ENCODE measurements around the gene BLNK.

BLNK gene

DNA sequence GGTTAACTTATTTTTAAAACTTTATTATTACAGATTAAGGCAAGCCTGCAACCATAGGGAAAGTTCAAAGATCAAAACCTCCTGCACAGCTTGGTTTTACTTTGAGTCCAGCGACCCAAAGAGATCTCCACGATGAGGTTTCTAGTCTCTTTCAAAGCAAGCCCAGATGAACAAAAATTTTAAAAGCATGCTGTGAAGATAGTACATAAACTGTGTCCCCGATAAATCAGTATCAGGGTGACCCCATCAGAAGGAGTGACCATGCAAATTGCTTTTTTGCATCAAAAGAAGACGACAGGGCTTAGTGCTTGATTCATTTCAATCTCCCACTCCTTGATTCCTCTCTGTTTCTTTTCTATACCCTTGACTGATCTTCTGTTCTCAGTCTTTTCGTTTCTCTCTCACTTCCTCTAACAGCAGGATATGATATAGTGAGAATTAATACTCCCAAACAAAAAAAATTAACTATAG is 16.8 kb upstream of the BLNK start:
- no peak for DNase-seq (ENCODE audit: low read depth)

DNA sequence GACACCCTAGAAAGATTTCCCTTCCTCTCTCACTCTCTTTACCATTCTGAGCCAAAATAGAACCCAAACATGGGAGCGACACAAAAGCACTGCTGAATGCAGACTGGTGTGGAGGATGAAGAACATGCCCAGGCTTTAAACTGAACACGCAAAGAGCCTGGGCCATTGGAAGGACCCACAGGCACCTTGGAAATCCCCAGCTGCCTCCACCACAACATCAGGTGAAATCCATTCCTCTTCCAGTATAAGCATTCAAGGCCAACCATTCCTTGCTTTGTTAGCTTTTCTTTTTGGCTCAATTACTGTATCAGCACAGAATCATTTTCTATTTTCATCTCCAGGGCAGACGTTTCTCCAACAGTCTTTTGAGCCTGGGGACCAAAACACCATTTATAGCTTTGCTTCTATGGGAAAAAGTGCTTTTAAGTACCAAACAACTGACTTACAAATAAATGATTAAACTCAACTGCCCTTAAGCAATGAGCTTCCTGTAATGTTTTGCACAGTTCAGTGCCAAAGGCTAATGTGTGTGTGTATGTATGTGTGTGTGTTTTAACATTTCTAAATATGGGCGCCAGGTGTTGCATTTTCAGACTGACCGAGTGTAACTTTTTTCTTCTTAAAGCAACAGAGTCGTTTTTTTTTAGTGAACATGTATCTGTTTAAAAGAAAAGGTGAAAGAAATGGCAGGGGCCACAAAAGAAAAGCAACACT is 16.2 kb upstream of the BLNK start:
- no peak for DNase-seq (ENCODE audit: low read depth)

DNA sequence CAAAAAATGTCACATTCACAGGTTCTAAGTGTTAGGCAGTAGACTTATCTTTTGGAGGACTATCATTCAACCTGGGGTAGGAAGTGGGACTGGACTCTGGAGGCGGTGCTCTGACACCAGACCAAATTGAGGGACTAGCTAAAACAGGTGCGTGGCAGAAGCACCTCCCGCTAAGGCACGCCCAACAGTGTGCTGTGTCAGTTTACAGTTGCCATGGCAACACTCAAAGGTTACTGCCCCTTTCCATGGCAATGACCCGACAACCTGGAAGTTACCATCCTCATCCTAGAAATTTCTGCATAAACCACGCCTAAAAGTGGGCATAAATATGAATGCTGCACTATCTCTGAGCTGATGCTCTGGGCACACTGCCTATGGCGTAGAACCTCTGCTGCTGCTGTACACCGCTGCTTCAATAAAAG is 14.0 kb upstream of the BLNK start:
- DNase-seq (ENCODE audit: low read depth) = no peak

DNA sequence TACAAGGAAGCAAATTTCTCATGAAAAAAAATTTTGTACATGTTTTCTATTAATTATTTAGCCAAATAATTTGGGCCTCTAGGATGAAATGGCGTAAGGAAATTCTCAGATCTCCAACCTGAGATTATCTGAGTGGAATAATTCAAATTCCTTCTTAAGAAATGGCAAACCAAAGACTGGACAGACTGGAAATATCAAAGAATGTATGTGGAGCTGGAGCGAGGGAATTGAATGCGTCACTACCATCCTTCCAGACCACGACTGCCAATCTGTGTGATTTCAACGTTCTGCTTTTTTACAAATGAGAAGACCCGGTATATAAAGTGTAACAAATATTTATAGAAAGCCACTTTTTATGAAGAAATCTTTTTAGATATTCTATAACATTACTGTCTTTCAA is 12.4 kb upstream of the BLNK start:
- no peak for DNase-seq (ENCODE audit: low read depth)

DNA sequence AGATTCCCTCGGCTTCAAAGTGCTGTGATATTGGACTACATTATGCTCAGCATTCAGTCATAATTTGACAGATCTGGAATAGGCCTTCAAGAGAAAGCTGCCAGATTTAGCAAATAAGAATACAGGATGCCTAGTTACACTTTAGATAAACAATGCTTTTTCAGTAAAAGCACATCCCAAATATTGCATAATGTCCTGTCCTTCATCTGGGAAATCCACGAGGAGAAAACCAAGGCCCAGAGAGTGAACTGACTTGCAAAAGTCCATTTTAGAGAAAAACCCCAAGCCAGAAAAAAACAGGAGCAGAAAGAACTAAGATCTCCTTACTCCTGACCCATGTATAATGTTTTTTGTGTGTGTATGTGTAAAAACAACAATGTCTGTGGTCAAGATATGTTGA is 12.0 kb upstream of the BLNK start:
- DNase-seq (ENCODE audit: low read depth) = no peak

DNA sequence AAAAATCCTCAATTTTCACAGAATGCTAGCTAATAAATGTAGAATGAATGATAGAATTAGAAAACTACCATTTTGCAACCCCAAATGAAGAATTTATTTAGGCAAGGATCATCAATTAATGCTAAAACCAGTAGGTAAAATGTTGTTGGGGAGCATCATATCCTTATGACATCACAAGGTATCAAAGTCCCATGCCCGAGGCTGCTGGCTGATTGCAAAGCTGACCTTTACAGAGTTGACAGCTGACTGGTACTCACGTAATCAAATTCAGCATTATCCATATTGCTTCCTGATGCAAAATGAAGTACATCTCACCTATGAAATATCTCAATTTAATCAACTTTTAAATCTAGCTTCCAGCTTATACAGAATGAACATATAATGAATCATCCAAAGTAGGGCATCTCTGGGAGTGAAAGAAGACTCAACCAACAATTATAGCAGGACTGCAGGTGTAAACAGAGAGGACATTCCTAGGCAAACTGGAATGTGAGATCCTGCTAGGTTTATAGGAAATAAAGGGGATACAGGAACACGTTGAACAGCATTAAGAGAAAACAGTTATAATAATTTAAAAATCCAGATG is 10.2 kb upstream of the BLNK start:
- no peak for DNase-seq (ENCODE audit: low read depth)

DNA sequence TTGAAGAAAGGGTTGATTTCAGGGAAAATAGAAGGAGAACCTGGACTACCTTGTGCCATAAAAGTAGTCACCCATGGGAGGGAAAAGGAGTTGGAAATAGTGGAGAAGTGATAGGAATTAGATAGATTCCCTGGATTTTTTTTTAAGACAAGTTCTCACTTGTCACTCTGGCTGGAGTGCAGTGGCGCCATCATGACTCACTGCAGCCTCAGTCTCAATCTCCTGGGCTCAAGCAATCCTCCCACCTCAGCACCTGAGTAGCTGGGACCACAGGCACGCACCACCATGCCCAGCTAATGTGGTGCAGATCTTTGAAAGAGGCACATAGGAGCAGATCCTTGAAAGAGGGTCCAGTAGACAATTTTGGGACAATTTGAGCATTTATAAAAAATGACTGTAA is 9.5 kb upstream of the BLNK start:
- no peak for DNase-seq (ENCODE audit: low read depth)

DNA sequence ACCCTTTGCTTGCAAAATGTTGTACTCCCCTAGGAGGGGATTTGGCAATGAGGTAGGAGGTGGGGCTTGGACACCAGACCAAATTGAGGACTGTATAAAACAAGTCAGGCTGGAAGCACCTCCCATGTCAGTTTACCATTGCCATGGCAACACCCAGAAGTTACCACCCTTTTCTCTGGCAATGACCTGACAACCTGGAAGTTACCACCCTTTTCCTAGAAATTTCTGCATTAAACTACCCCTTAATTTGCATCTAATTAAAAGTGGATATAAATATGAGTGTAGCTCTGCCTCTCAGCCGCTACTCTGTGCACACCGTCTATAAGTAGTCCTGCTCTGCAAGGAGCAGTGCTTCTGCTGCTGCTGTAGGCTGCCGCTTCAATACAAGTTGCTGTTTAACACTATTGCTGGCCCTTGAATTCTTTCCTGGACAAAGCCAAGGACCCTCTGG is 7.8 kb upstream of the BLNK start:
- no peak for DNase-seq (ENCODE audit: low read depth)

DNA sequence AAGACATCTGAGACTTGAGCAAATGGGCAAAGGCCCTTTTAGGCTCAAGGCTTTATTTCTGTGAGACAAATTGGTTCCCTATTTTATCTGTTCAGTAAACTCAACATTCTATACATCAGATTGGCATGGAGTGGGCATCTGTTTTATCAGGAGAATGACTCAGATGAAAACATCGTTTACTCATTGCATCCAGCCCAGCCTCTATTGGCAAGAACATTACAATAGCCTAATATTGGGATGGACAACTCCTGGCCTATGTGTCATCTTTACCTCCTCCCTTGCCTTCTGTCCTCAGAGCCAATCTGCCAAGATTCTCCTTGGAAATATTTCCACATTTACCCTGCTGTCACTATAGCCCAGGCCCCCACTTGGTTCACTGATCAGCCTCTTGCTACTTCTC is 5.5 kb upstream of the BLNK start:
- no peak for DNase-seq (ENCODE audit: low read depth)

DNA sequence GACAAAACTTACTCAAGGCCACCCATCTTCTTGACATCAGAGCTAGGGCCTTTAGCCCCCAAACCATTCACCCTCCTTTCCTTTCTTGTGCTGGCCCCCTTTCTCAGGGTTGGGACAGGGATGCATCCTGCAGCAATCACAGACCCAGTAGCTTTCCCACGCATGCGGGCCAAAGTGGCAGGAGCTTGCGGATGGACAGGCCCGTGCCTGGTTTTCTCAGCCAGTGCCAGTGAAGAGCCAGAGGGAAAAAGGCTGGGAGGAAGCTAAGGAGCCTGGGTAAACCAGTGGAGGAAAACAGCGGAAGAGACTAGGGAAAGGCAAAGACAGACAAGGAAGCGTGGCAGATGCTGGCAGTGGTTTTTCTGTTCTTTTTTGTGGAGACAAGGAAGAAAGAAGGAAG is 5.1 kb upstream of the BLNK start:
- no peak for DNase-seq (ENCODE audit: low read depth)

DNA sequence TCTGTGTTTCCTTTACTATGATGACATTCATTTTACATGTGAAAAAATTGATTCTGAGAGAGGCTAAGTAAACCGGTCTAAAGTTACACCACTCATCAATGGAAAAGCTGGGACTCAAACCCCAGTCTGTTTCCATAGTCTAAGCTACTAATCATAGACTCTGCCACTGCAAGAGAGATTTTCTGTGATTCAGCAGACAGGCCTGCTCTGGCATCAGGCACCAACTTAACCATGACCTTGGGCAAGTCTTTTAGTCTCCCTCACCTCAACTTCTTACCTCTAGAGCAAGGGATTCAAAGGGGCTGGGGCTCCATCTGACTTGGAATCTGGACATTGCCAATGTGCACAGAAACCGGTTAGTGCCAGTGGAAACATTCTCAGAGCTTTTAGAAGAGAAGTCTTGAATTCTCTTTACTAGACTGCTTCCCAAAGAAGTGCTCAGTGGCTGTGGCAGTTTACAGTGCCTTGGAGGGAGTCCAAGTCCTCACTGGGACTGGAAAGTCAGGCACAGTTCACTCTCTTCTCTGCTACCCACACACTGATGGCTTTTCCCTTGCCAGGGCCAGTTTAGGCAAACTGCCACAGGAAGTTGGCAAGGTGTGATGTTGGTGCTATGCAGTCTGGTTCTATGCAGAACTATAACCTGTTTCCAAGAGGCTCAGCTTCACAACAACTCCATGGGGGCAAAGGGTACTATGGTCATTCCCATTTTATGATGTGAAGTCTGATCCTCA is 4.5 kb upstream of the BLNK start:
- DNase-seq (ENCODE audit: low read depth) = no peak

DNA sequence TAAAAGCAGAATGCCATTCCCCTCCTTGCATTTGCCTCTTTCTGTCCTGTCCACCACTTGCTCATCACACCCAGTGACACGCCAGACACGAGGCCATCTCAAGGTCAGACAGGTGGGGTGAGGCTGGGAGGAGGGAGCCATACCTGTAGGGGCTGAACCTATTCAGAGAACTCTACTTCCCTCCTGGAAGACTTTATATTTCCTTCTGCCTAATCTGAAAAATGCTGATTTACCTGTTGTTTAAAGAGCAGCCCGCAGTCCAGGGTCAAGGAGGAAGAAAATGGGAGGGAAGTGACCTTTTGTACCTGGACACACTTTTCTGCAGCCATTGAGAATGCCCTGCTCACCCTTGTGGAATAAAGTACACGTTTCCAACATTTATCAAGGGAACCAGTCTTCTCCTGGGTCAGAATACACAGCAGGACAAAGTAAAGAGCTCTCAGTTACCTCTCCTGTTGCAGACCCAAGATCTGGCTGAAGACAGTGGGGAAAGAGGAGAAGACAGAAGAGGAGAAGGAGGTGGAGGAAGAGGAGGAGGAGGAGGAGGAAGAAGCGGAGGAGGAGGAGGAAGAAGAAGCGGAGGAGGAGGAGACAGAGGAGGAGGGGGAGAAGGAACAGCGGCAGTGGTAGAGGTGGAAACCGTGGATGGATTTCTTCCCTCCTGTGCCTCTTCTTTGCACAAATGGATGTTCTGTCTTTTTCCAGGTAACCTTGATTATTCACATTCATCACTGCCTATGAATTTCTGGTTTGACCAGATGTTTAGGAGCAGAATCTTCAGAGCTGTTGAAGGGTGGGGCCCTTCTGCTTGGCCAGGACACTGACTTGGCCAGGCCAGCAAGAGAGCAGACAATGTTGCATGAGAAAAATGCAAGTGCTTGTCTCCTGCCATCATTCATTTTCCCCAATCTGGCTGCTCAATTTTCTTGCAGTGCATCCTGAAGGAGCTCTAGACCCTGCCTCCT is 1.2 kb upstream of the BLNK start:
- DNase-seq (ENCODE audit: low read depth) = no peak

DNA sequence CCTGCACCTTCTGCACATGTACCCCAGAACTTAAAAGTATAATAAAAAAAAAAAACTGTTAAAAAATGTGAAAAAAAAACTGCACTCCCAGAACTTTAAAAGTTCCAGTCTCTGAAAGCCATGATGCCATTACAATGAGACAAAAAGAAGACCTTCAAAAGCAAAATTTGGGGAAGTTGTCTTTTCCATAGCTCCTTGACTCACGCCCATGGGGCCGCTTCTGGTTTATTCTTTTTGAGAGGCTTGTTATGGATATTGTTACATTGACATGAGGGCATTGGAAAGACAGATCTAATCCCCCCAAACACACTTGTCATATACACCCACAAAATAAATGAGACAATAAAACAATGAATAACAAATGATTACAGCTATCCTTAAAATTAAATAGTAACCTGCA is 798 bp downstream of the BLNK start:
- DNase-seq (ENCODE audit: low read depth) = no peak

DNA sequence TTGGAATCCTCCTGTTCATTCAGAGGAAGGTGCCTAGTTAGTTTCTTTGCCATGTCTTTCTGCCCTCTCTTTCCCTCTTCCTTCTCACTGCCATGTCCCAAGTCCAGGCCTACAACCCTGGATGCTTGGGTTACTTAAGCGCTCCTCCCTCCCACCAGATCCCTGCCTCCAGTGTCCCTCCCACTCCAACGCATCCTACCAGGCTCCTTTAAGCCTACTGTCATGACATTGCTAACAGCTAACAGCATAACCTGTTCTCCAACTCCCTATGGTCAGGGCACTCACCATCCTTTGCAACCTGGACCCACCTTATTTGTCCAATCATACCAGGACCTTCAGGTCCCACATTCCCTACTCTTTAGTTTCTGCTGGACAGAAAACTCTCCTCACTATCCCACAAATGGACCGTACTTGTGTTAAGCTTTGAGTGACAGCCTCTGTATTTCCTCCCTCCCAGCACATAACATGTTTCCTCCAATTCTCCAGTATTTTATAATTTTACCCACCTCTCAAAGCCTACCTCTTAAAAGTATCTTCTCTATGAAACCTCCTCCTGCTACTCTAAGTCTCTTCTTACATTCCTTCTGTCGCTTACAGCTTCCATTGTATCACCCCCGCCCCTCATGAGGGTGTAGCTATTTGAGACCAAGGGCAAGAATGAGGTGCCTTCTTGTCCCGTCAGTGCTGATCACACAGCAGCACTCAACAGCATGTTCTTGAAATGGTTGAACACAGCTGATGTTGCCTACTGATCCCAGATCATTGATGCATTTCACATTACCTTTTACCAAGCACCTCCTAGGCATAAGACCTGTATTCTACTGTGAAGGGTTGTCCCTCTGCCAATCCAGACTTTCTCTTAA is 1.7 kb downstream of the BLNK start:
- no peak for DNase-seq (ENCODE audit: low read depth)

DNA sequence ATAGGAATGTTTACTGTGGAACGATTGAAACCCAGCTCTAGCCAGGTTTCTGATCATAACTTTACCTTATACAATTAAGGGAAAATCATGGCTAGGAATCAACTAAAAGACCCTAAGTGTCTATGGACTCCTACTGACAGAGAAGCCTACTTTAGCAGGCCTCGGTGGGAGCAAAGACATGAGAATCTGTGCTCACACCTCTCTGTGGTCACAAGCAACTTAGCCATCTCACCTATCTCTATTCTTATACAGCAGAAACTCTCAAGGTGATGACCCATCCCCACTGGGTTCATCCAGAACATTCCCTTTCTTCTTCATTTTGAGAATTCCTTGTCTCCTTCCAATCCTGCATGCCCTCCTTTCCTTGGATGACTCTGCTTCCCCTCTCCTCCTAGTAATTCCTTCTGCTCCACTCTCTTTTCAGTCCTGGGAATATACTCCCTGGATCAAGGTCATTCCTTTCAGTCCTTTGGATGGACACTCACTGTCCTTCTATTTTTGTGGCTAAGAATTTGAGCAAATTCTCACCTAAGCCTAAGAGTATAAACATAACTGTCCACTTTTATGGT is 2.9 kb downstream of the BLNK start:
- DNase-seq (ENCODE audit: low read depth) = no peak

DNA sequence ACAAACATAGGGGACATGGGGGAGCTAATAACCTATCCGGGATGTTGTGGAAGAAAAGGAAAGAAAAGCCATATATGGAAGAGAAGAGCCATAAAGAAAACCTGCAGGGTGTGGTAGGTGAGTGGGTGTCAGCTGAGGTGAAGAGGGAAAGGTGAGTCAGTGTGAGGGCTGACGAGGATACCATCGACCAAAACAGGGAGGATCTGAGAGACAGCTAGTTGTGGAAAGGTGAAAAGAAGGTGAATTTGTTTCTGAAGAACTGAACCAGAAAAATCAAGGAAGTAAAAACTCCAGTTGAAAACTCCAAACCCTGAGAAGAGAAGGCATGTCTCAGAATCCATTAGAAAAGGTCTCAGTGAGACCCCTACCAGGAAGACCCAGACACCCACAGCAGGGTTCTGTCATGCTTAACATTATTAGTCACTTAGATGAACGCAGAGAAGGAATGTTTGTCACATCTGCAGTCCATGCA is 4.1 kb downstream of the BLNK start:
- no peak for DNase-seq (ENCODE audit: low read depth)

DNA sequence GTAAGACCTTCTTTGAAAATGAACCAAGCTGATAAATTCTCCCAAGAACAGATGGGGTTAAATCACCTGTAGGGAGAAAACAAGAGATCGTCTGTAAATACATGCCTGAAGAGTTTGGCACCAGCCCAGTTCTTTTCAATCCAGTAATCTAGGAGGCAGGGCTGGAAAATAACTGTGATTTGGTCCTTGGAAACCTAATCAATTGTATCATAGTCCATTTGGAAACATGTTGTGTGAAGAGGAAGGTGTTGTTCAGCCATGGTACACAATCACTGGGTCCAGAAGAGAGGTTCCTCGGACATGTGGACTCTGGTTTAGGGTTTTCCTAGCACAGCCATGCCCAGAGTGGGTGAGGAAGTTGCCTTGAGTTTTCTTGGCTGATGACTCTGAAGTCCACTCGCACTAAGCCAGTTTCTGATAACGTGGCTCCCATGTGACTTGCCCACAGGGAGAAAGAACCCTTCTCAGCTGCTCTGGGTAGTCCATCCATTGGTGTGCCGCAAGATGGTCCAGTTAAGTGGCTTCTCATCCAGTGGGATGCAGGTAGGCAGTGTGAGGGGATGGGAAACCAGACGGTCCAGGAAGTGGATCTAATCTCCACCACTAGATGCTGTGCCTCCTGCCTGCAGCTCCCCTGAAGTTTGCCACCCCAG is 5.1 kb downstream of the BLNK start:
- no peak for DNase-seq (ENCODE audit: low read depth)

DNA sequence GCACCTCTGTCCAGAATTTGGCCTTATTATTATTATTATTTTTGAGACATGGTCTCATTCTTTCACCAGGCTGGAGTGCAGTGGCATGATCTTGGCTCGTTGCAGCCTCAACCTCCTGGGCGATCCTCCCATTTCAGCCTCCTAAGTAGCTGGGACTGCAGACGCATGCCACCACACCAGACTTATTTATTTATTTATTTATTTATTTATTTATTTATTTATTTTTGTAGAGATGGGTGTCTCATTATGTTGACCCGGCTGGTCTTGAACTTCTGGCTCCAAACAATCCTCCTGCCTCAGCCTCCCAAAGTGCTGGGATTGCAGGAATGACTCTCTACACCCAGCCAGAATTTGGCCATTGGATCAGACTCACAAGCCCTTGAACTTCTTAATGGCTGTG is 6.4 kb downstream of the BLNK start:
- no peak for DNase-seq (ENCODE audit: low read depth)

DNA sequence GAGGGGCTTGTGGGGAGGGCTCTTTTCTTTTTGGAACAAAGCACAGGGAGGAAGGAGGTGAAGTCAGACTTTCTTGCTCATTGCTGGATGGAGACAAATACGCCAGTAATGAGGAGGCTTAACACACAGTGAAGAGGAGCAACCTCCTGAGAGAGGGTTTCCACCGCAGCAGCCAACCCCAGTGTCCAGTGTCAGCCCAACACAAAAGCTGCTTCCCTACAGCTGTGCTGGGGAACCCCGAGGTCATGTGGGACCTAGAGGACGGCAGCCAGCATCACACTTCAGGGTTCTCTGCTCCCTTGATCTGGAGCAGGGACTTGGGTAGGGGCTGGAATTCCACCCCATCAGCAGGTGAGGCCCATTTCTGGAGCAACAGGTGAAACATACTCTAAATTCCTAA is 7.7 kb downstream of the BLNK start:
- DNase-seq (ENCODE audit: low read depth) = no peak

DNA sequence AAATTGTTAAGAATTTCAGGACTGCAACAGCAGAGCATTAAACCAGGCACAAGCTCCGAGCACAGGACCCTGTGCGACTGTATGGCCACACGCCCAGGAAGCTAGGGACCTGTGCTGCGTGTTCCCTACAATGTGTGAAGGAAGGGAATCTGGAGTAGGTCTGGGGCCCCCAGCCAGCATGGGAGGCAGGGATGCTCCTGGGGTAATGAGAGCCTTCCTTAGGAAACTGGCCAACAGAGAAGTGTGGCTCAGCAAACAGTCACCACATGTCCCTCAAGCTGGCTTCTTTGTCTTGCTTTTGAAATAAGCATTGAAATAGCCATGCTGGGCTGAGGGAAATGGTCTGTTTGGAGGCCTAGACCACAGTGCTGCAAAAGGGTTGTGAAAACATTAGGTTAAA is 8.2 kb downstream of the BLNK start:
- no peak for DNase-seq (ENCODE audit: low read depth)
